Common myeloid progenitor, CD34-positive (primary cell): ENCODE data around the gene SENP2.
"Not testable (repeated sequence)": the region's sequence is repeated elsewhere in the genome, so short reads cannot be mapped to it uniquely, and the experiment has no call there.

Experiments
- CTCF ChIA-PET: fragments of 350-600 bp; sonication (Branson Sonifier 250); formaldehyde crosslinking; loops from one replicate; lab custom pipeline; 2021; ENCODE audit warnings: antibody characterized with exemption; lab: Charles Lee
- POLR2A ChIA-PET: fragments of 350-600 bp; sonication (Branson Sonifier 250); formaldehyde crosslinking; loops from one replicate; lab custom pipeline; 2021; ENCODE audit warnings: antibody characterized with exemption; lab: Charles Lee
- DNase-seq, 3 donors: peaks; one replicate each; pipeline versions ENCODE4 v3.0.0 to v3.0.0-alpha.2; 2013
- H3K27ac ChIP-seq, 2 experiments: 1 replicate in 1 of 2; 2 replicates in 1 of 2; pipeline ENCODE4 v1.7.0; 2013; ENCODE audit warnings: inconsistent platforms in 2 of 2, low read length in 2 of 2, mild to moderate bottlenecking in 2 of 2, low read depth in 1 of 2, moderate library complexity in 1 of 2; ENCODE audit not compliant: severe bottlenecking in 2 of 2, insufficient read depth in 1 of 2, poor library complexity in 1 of 2
- H3K27me3 ChIP-seq, 5 experiments: replicated peaks in 2 of 5; 1 replicate in 3 of 5; 2 replicates in 2 of 5; pipeline versions ENCODE4 v1.6.1 to v1.7.0; 2013; ENCODE audit warnings: low read length in 4 of 5, mild to moderate bottlenecking in 2 of 5, moderate library complexity in 2 of 5, inconsistent platforms in 1 of 5; ENCODE audit not compliant: insufficient read depth in 5 of 5, control insufficient read depth in 4 of 5
- H3K36me3 ChIP-seq, 4 experiments: 1 replicate in 2 of 4; 2 replicates in 2 of 4; pipeline versions ENCODE4 v1.6.1 to v1.7.0; 2013; ENCODE audit warnings: low read length in 3 of 4, control low read depth in 1 of 4, mild to moderate bottlenecking in 1 of 4; ENCODE audit not compliant: control insufficient read depth in 4 of 4, insufficient read depth in 4 of 4
- H3K4me1 ChIP-seq, 4 experiments: 1 replicate in 3 of 4; 2 replicates in 1 of 4; pipeline versions ENCODE4 v1.6.1 to v1.7.1; 2013; ENCODE audit warnings: low read length in 3 of 4, mild to moderate bottlenecking in 3 of 4, control low read depth in 1 of 4, inconsistent platforms in 1 of 4, moderate library complexity in 1 of 4; ENCODE audit not compliant: control insufficient read depth in 4 of 4, insufficient read depth in 4 of 4; ENCODE audit errors: control extremely low read depth in 1 of 4
- H3K4me3 ChIP-seq, 7 experiments: 1 replicate in 4 of 7; 2 replicates in 3 of 7; pipeline versions ENCODE4 v1.5.1 to v1.7.0; 2013; ENCODE audit warnings: mild to moderate bottlenecking in 7 of 7, low read length in 6 of 7, moderate library complexity in 6 of 7, inconsistent platforms in 2 of 7, low read depth in 2 of 7, control low read depth in 1 of 7; ENCODE audit not compliant: insufficient read depth in 4 of 7, control insufficient read depth in 1 of 7; ENCODE audit errors: extremely low read depth in 1 of 7
- H3K9me3 ChIP-seq, 5 experiments: 1 replicate in 4 of 5; 2 replicates in 1 of 5; pipeline versions ENCODE4 v1.6.1 to v1.7.1; 2013; ENCODE audit warnings: low read length in 4 of 5, mild to moderate bottlenecking in 2 of 5, inconsistent platforms in 1 of 5, low read depth in 1 of 5, moderate library complexity in 1 of 5; ENCODE audit not compliant: control insufficient read depth in 4 of 5, insufficient read depth in 2 of 5; ENCODE audit errors: control extremely low read depth in 1 of 5
- WGBS: methylation state at CpG from one replicate; pipeline ENCODE4 v1.1.5; 2013; ENCODE audit not compliant: insufficient coverage; 5-methylcytosine and 5-hydroxymethylcytosine counted together

SENP2 gene

GRCh38 chr3:185561374-185561943 lies 24.6 kb upstream of the SENP2 start:
- Histone ChIP-seq H3K9me3 (no peaks in the 10 kb centered on the region), H3K27ac (peak overlapping the region; percentile 17 to 68), H3K4me1 (peaks cover 4 to 21% (median 20%) of the 10 kb centered on the region in 4 experiments), H3K27me3 (no peaks in the 10 kb centered on the region), H3K36me3 (no peaks in the 10 kb centered on the region), H3K4me3 (peak overlapping the region in 4 of 7 experiments; percentile 43 to 65 (median 54))
- POLR2A ChIA-PET, result interaction anchor here (1.1 kb wide), 1 partner anchor 25 kb away, joined by 5 read pairs; the partner anchor contains the start of gene SENP2
- 15% methylated on average over 7 of the region's 8 CpGs for WGBS
- CTCF ChIA-PET, result interaction anchor here (1.0 to 5.8 kb wide), 4 partner anchors 11 to 102 kb away, joined by 3 to 38 read pairs (median 6); no protein-coding TSS in a partner anchor
- peak in 2 of 3 donors; percentile 37 to 49 for DNase-seq

- ChIA-PET POLR2A (interaction anchor here (1.1 kb wide), 1 partner anchor 24 kb away, joined by 5 read pairs; the partner anchor contains the start of gene SENP2), CTCF (interaction anchor here (0.6 to 5.8 kb wide), 4 partner anchors 10 to 101 kb away, joined by 3 to 38 read pairs (median 6); no protein-coding TSS in a partner anchor)
- Histone ChIP-seq H3K27ac (peak overlapping the region in 1 of 2 experiments; percentile 68), H3K4me1 (peaks cover 4 to 21% (median 20%) of the 10 kb centered on the region in 4 experiments), H3K4me3 (peak overlapping the region in 4 of 7 experiments; percentile 43 to 65 (median 54)), H3K9me3 (no peaks in the 10 kb centered on the region), H3K36me3 (no peaks in the 10 kb centered on the region), H3K27me3 (no peaks in the 10 kb centered on the region)
- peak in 2 of 3 donors; percentile 50 to 69 for DNase-seq
- 0% methylated on average over 3 of the region's 5 CpGs for WGBS
These were observed 24.1 kb upstream of the SENP2 start for GRCh38 chr3:185561958-185562357.

- Histone ChIP-seq H3K9me3 (peaks cover 0 to 3% (median 2%) of the 10 kb centered on the region in 5 experiments), H3K4me1 (peaks cover 0 to 3% (median 0%) of the 10 kb centered on the region in 4 experiments), H3K27ac (no peak overlapping the region), H3K36me3 (no peaks in the 10 kb centered on the region), H3K4me3 (no peak overlapping the region), H3K27me3 (no peaks in the 10 kb centered on the region)
- peak; percentile 74 to 91 (median 80) for DNase-seq
- ChIA-PET CTCF (interaction anchor here (1.1 to 4.8 kb wide), 4 partner anchors 10 to 112 kb away, joined by 6 to 40 read pairs (median 14); partner anchors contain the start of gene SENP2), POLR2A (no interaction called here)
- 36% methylated on average over 5 of the region's 5 CpGs for WGBS
These were observed 13.9 kb upstream of the SENP2 start for GRCh38 chr3:185572183-185572582.

DNA sequence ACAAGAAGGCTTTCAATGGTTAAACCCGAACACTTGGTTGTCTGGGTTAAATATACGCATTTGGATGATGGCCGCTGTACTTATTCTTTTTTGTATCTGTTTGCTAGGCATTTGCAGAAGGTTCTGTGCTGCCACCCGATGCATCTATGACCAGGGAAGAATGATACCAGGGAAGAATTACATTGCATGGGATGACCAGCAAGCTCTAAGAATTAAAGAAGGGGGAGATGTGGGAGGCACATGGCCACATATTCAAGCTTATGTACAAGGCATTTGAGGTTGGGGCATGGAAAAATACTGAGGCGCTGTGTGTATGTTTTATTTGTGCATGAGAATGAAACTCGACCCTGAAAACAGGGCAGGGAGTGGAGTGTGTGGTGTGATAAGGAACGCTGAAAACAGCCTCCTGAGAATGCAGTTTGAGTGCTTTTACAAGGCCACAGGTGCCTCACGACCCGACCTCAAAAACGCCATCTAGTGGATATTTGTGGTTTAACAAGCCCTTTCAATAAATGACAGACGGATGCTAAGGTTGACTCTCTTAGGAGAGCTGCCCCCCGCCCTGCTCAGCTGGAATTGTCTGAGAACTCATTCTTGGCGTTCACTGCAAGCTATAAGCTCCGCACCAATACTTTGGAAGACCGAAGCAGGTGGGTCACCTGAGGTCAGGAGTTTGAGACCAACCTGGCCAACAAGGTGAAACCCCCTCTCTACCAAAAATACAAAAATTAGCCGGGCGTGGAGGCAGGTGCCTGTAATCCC lies 10.8 kb upstream of the SENP2 start:
- H3K9me3 ChIP-seq, H3K27me3 ChIP-seq, H3K4me1 ChIP-seq, H3K4me3 ChIP-seq, POLR2A ChIA-PET, H3K27ac ChIP-seq, H3K36me3 ChIP-seq: not testable (repeated sequence)
- peak; percentile 71 to 87 (median 82) for DNase-seq
- CTCF ChIA-PET, result interaction anchor here (0.6 to 4.8 kb wide), 10 partner anchors 9 to 1000 kb away, joined by 3 to 40 read pairs (median 4); partner anchors contain the start of gene SENP2
- 35% methylated on average over 16 of the region's 17 CpGs for WGBS

GRCh38 chr3:185582236-185582635 lies 3.9 kb upstream of the SENP2 start:
- DNase-seq, result no peak
- 83% methylated on average over 2 of the region's 3 CpGs for WGBS
- POLR2A ChIA-PET, result no interaction called here

GRCh38 chr3:185582871-185583270 lies 3.2 kb upstream of the SENP2 start:
- Histone ChIP-seq H3K4me3 (peak overlapping the region in 1 of 7 experiments; percentile 20), H3K9me3 (no peaks in the 10 kb centered on the region), H3K27ac (no peak overlapping the region), H3K36me3 (no peaks in the 10 kb centered on the region), H3K4me1 (peaks cover 7 to 30% (median 24%) of the 10 kb centered on the region in 4 experiments), H3K27me3 (no peaks in the 10 kb centered on the region)
- ChIA-PET POLR2A (no interaction called here), CTCF (interaction anchor here (7.0 kb wide), 1 partner anchor 9 kb away, joined by 40 read pairs; no protein-coding TSS in a partner anchor)
- DNase-seq, result peak; percentile 50 to 81 (median 79)
- no CpG with 5 or more reads among the region's 3 CpGs for WGBS

More at GRCh38 chr3:185582236-185582635, 3.9 kb upstream of the SENP2 start:
- CTCF ChIA-PET, result interaction anchor here (7.0 kb wide), 1 partner anchor 8 kb away, joined by 40 read pairs; no protein-coding TSS in a partner anchor
- Histone ChIP-seq H3K36me3 (no peaks in the 10 kb centered on the region), H3K27ac (no peak overlapping the region), H3K4me3 (no peak overlapping the region), H3K9me3 (no peaks in the 10 kb centered on the region), H3K27me3 (no peaks in the 10 kb centered on the region), H3K4me1 (peaks cover 7 to 29% (median 23%) of the 10 kb centered on the region in 4 experiments)
